Frontal cortex (tissue), 4 donors: Measurements from ENCODE around the gene KRT6B. TPM values are rescaled to one million over a fixed set of nuclear protein-coding genes. Genes with fewer than 3 reads are reported as not detected.
"Not testable (repeated sequence)": the region's sequence is repeated elsewhere in the genome, so short reads cannot be mapped to it uniquely, and the experiment has no call there.

Experiments
- DNase-seq, 2 donors: peaks; one replicate each; pipeline ENCODE4 v3.0.0; 2012; ENCODE audit warnings: low spot score in 2 of 2
- FAIRE-seq: peaks from 2 replicates; lab custom pipeline; 2012; peaks lifted over from hg19 to GRCh38; lab: Jason Lieb, UNC
- total RNA-seq: library from RNA; depleted of rRNA; stranded (reverse); fragments of >200 nt; gene quantifications from one replicate; pipeline ENCODE4 v1.2.3, GENCODE V29; 2014
- donor health status: control.
- donor health status: control.
- donor health status: control.

The KRT6B gene
- total RNA-seq, 1 donor from 2014 or later, result not detected

GRCh38 chr12:52474212-52474611 is 22.3 kb upstream of the KRT6B start:
- DNase-seq, result no peak

GRCh38 chr12:52473768-52474167 is 21.8 kb upstream of the KRT6B start, which contains the start of gene KRT6C:
Gene KRT6C (minus strand): TSS chr12:52473805. CDS start chr12:52473737, 68 bp downstream.
- FAIRE-seq (no peak), DNase-seq (no peak)

More at GRCh38 chr12:52474212-52474611, 22.3 kb upstream of the KRT6B start:
- no peak for FAIRE-seq

GRCh38 chr12:52469853-52470252 is 17.9 kb upstream of the KRT6B start:
- no peak for FAIRE-seq
- no peak for DNase-seq

GRCh38 chr12:52464897-52465296 is 13.0 kb upstream of the KRT6B start:
- no peak for DNase-seq

GRCh38 chr12:52461693-52462092 is 9.7 kb upstream of the KRT6B start:
- DNase-seq (no peak), FAIRE-seq (no peak)

More at GRCh38 chr12:52464897-52465296, 13.0 kb upstream of the KRT6B start:
- FAIRE-seq, result no peak

- no peak for FAIRE-seq
- no peak for DNase-seq
Measured at GRCh38 chr12:52458861-52459260, 6.9 kb upstream of the KRT6B start.

GRCh38 chr12:52455821-52456220 is 3.9 kb upstream of the KRT6B start:
- FAIRE-seq, result no peak

GRCh38 chr12:52454411-52455201 is 2.7 kb upstream of the KRT6B start:
- DNase-seq (peak in 1 of 2 donors; percentile 31), FAIRE-seq (no peak)

More at GRCh38 chr12:52455821-52456220, 3.9 kb upstream of the KRT6B start:
- no peak for DNase-seq

GRCh38 chr12:52448228-52448627 is 3.7 kb downstream of the KRT6B start:
- no peak for FAIRE-seq
- DNase-seq, result no peak

GRCh38 chr12:52447196-52447595 is 4.8 kb downstream of the KRT6B start:
- FAIRE-seq, DNase-seq: not testable (repeated sequence)

GRCh38 chr12:52446367-52447045 is 5.4 kb downstream of the KRT6B start:
- DNase-seq (no peak), FAIRE-seq (no peak)

- no peak for FAIRE-seq
Measured at GRCh38 chr12:52445876-52446275, 6.1 kb downstream of the KRT6B start.

GRCh38 chr12:52444647-52445595 is 7.0 kb downstream of the KRT6B start:
- FAIRE-seq (no peak), DNase-seq (no peak)

More at GRCh38 chr12:52445876-52446275, 6.1 kb downstream of the KRT6B start:
- DNase-seq, result no peak

GRCh38 chr12:52443966-52444365 is 8.0 kb downstream of the KRT6B start:
- DNase-seq, result no peak
- FAIRE-seq, result no peak

- DNase-seq, result no peak
Measured at GRCh38 chr12:52442600-52443061, 9.3 kb downstream of the KRT6B start.

GRCh38 chr12:52441320-52441911 is 10.5 kb downstream of the KRT6B start:
- FAIRE-seq (no peak), DNase-seq (no peak)

More at GRCh38 chr12:52442600-52443061, 9.3 kb downstream of the KRT6B start:
- FAIRE-seq, result no peak

GRCh38 chr12:52440821-52441319 is 11.1 kb downstream of the KRT6B start:
- FAIRE-seq (no peak), DNase-seq (no peak)

- FAIRE-seq (no peak), DNase-seq (no peak)
Measured at GRCh38 chr12:52439845-52440244, 12.1 kb downstream of the KRT6B start.

GRCh38 chr12:52439420-52439819 is 12.5 kb downstream of the KRT6B start:
- no peak for DNase-seq
- FAIRE-seq, result no peak
